COLO668 (cell line): Measurements from ENCODE around the gene ANXA8.
"Not testable (repeated sequence)": the region's sequence is repeated elsewhere in the genome, so short reads cannot be mapped to it uniquely, and the experiment has no call there.

Experiments used
- DNase-seq: peaks from one replicate; lab custom pipeline; 2025; ENCODE audit not compliant: unreplicated experiment; lab: John Stamatoyannopoulos, UW

ANXA8 gene

GRCh38 chr10:47483923-47484322 is at the start of gene ANXA8:
Gene ANXA8, minus strand, starts transcription at chr10:47484115. Its CDS starts 182 bp downstream, at chr10:47483933.
- DNase-seq = not testable (repeated sequence)

GRCh38 chr10:47523475-47523874 is 39.6 kb upstream of the ANXA8 start, which contains the start of gene AGAP9:
Gene AGAP9, minus strand, starts transcription at chr10:47523638. Its CDS starts 112 bp downstream, at chr10:47523526.
- DNase-seq = not testable (repeated sequence)

- not testable (repeated sequence) for DNase-seq
These were observed 18.4 kb upstream of the ANXA8 start for GRCh38 chr10:47502313-47502712.

- DNase-seq = not testable (repeated sequence)
These were observed 10.3 kb upstream of the ANXA8 start for GRCh38 chr10:47494226-47494625.

- DNase-seq = not testable (repeated sequence)
These were observed 7.7 kb upstream of the ANXA8 start, which contains the start of gene FAM25G for GRCh38 chr10:47491600-47491999. Gene FAM25G, minus strand, starts transcription at chr10:47491700. Its CDS starts 26 bp downstream, at chr10:47491674.

- not testable (repeated sequence) for DNase-seq
These were observed 5.7 kb upstream of the ANXA8 start for GRCh38 chr10:47489630-47490029.

- not testable (repeated sequence) for DNase-seq
These were observed 2.0 kb upstream of the ANXA8 start for GRCh38 chr10:47485943-47486342.

GRCh38 chr10:47484786-47485185 is 871 bp upstream of the ANXA8 start:
- DNase-seq = not testable (repeated sequence)

GRCh38 chr10:47482367-47482766 is 1.5 kb downstream of the ANXA8 start:
- DNase-seq = not testable (repeated sequence)

GRCh38 chr10:47481768-47482181 is 2.1 kb downstream of the ANXA8 start:
- DNase-seq = not testable (repeated sequence)

GRCh38 chr10:47481182-47481766 is 2.6 kb downstream of the ANXA8 start:
- DNase-seq = not testable (repeated sequence)

- not testable (repeated sequence) for DNase-seq
These were observed 3.8 kb downstream of the ANXA8 start for GRCh38 chr10:47480133-47480532.

GRCh38 chr10:47478114-47478513 is 5.8 kb downstream of the ANXA8 start:
- DNase-seq = not testable (repeated sequence)

GRCh38 chr10:47477078-47477477 is 6.8 kb downstream of the ANXA8 start:
- DNase-seq = not testable (repeated sequence)

- not testable (repeated sequence) for DNase-seq
These were observed 8.8 kb downstream of the ANXA8 start for GRCh38 chr10:47475101-47475500.

GRCh38 chr10:47473516-47473915 is 10.4 kb downstream of the ANXA8 start:
- not testable (repeated sequence) for DNase-seq

- not testable (repeated sequence) for DNase-seq
These were observed 11.3 kb downstream of the ANXA8 start for GRCh38 chr10:47472647-47473046.

- not testable (repeated sequence) for DNase-seq
These were observed 11.8 kb downstream of the ANXA8 start for GRCh38 chr10:47472072-47472471.

- not testable (repeated sequence) for DNase-seq
These were observed 15.0 kb downstream of the ANXA8 start for GRCh38 chr10:47468731-47469528.

- not testable (repeated sequence) for DNase-seq
These were observed 16.0 kb downstream of the ANXA8 start for GRCh38 chr10:47467957-47468356.

GRCh38 chr10:47467458-47467857 is 16.5 kb downstream of the ANXA8 start:
- DNase-seq = not testable (repeated sequence)
